Measurements from ENCODE around the gene NXPH3. TPM values are rescaled to one million over a fixed set of nuclear protein-coding genes. Genes with fewer than 3 reads are reported as not detected.
A peak's percentile ranks its signal among the peaks of the same experiment; 100 is the strongest.

The NXPH3 gene
- total and polyA plus RNA-seq, 2 experiments from 2014 or later: 2.1 to 9.0 TPM

- H3K27me3 ChIP-seq: no peaks in the 10 kb centered on the region
- no peak overlapping the region for H3K4me3 ChIP-seq
- no peaks in the 10 kb centered on the region for H3K9me3 ChIP-seq (ENCODE audit: low read depth)
- H3K27ac ChIP-seq: no peak overlapping the region
- peaks cover 4% of the 10 kb centered on the region for H3K4me1 ChIP-seq (ENCODE audit: low read depth)
- DNase-seq (ENCODE audit: low read depth in 1 of 2, low spot score in 1 of 2): no peak
- TF ChIP-seq CTCF (IDR thresholded peaks at IDR 0.05; ENCODE audit: low read depth, low read length): peak; percentile 20
- H3K36me3 ChIP-seq: no peaks in the 10 kb centered on the region
Observed at GRCh38 chr17:49585422-49586027, 9.9 kb downstream of the NXPH3 start.

GRCh38 chr17:49587366-49588073, 11.8 kb downstream of the NXPH3 start:
- Histone ChIP-seq H3K27ac (no peak overlapping the region), H3K36me3 (no peaks in the 10 kb centered on the region), H3K27me3 (no peaks in the 10 kb centered on the region), H3K4me1 (ENCODE audit: low read depth) (peaks cover 7% of the 10 kb centered on the region), H3K4me3 (no peak overlapping the region), H3K9me3 (ENCODE audit: low read depth) (no peaks in the 10 kb centered on the region)
- no peak for TF ChIP-seq CTCF (IDR thresholded peaks at IDR 0.05; ENCODE audit: low read depth, low read length)
- no peak for DNase-seq (ENCODE audit: low read depth in 1 of 2, low spot score in 1 of 2)

GRCh38 chr17:49588312-49588711, 12.6 kb downstream of the NXPH3 start:
- no peak for TF ChIP-seq CTCF (IDR thresholded peaks at IDR 0.05; ENCODE audit: low read depth, low read length)

GRCh38 chr17:49588726-49589576, 13.3 kb downstream of the NXPH3 start:
- no peak for DNase-seq (ENCODE audit: low read depth in 1 of 2, low spot score in 1 of 2)
- H3K27ac ChIP-seq: no peak overlapping the region
- H3K36me3 ChIP-seq: no peaks in the 10 kb centered on the region
- H3K4me1 ChIP-seq (ENCODE audit: low read depth): peaks cover 8% of the 10 kb centered on the region
- no peaks in the 10 kb centered on the region for H3K9me3 ChIP-seq (ENCODE audit: low read depth)
- TF ChIP-seq CTCF (IDR thresholded peaks at IDR 0.05; ENCODE audit: low read depth, low read length): no peak
- H3K4me3 ChIP-seq: no peak overlapping the region
- no peaks in the 10 kb centered on the region for H3K27me3 ChIP-seq

More at GRCh38 chr17:49588312-49588711, 12.6 kb downstream of the NXPH3 start:
- Histone ChIP-seq H3K4me1 (ENCODE audit: low read depth) (peaks cover 8% of the 10 kb centered on the region), H3K27ac (no peak overlapping the region), H3K27me3 (no peaks in the 10 kb centered on the region), H3K4me3 (no peak overlapping the region), H3K9me3 (ENCODE audit: low read depth) (no peaks in the 10 kb centered on the region), H3K36me3 (no peaks in the 10 kb centered on the region)
- no peak for DNase-seq (ENCODE audit: low read depth in 1 of 2, low spot score in 1 of 2)

- no peak for DNase-seq (ENCODE audit: low read depth in 1 of 2, low spot score in 1 of 2)
- H3K27me3 ChIP-seq: no peaks in the 10 kb centered on the region
- no peak overlapping the region for H3K27ac ChIP-seq
- peaks cover 8% of the 10 kb centered on the region for H3K4me1 ChIP-seq (ENCODE audit: low read depth)
- no peak overlapping the region for H3K4me3 ChIP-seq
- TF ChIP-seq CTCF (IDR thresholded peaks at IDR 0.05; ENCODE audit: low read depth, low read length): no peak
- H3K9me3 ChIP-seq (ENCODE audit: low read depth): no peaks in the 10 kb centered on the region
- no peaks in the 10 kb centered on the region for H3K36me3 ChIP-seq
Observed at GRCh38 chr17:49589577-49589927, 13.9 kb downstream of the NXPH3 start.
